C4-2B (cell line): Measurements from ENCODE around the gene SSC5D.

Experiments used
- CTCF ChIP-seq: fragments of 450-650 bp; conservative IDR thresholded peaks from 2 replicates; pipeline ENCODE4 v1.5.1; 2017; ENCODE audit warnings: mild to moderate bottlenecking
- ZFX ChIP-seq: fragments of 450-650 bp; IDR thresholded peaks from 2 replicates; pipeline ENCODE4 v1.6.1; 2017

- TF ChIP-seq CTCF (no peak), ZFX (no peak)
Observed at GRCh38 chr19:55451965-55452748, 36.1 kb upstream of the SSC5D start.
